ENCODE results near the gene TIPARP. TPM values are rescaled to one million over a fixed set of nuclear protein-coding genes. Genes with fewer than 3 reads are reported as not detected.

Gene TIPARP
- total and polyA plus RNA-seq, 2 experiments from 2014 or later = 4.5 to 6.9 TPM

DNA sequence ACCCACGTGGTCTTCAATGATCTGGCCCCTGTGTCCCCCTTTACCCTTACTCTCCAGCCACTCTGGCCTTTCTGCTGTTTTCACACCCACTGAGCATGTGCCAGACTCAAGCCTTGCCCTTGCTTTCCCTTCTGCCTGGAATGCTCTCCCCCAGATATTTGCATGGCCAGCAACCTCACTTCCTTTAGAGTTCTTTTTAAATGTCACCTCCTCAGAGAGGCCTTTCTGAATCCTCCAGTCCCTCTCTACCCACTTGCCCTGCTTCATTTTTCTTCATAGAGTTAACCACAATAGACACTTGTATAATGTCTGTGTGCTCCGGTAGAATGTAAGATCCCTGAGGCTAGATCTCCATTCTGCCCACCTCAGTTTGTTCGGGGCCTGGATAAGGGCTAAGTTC, 39.4 kb upstream of the TIPARP start:
- Mint-ChIP-seq H3K36me3 (ENCODE audit: low read depth) (no peaks in the 10 kb centered on the region), H3K4me3 (no peak overlapping the region), H3K9me3 (no peaks in the 10 kb centered on the region), H3K27me3 (ENCODE audit: insufficient read depth, low read depth, poor library complexity) (no peaks in the 10 kb centered on the region), H3K27ac (no peak overlapping the region), H3K4me1 (peaks cover 7% of the 10 kb centered on the region; the same call in 2 of the 3 replicates)
- Histone ChIP-seq H4K20me1 (replicated peaks; ENCODE audit: insufficient read depth) (no peaks in the 10 kb centered on the region), H3K27ac (ENCODE audit: low read depth) (no peak overlapping the region), H3K9me2 (ENCODE audit: insufficient read depth) (no peaks in the 10 kb centered on the region; the same call in 1 of the 2 replicates), H3K36me3 (ENCODE audit: insufficient read depth) (no peaks in the 10 kb centered on the region), H3K79me2 (replicated peaks; ENCODE audit: insufficient read depth) (no peaks in the 10 kb centered on the region), H3K27me3 (ENCODE audit: insufficient read depth) (no peaks in the 10 kb centered on the region), H3K4me3 (no peak overlapping the region), H3K4me2 (no peak overlapping the region), H2AFZ (0 out of 2 replicates have a peak overlapping the region, but pooled peaks have one; percentile 23), H3F3A (replicated peaks; ENCODE audit: low read depth) (no peaks in the 10 kb centered on the region), H3K4me1 (ENCODE audit: insufficient read depth) (peaks cover 5% of the 10 kb centered on the region)
- DNase-seq (ENCODE audit: low spot score) (no peak), ATAC-seq (no peak)
- TF ChIP-seq NANOG (IDR thresholded peaks at IDR 0.05; ENCODE audit: borderline replicate concordance) = no peak
- TF ChIP-seq POLR2AphosphoS5 (IDR thresholded peaks at IDR 0.05; ENCODE audit: low read depth) = no peak
- TF ChIP-seq, protein P1, sequence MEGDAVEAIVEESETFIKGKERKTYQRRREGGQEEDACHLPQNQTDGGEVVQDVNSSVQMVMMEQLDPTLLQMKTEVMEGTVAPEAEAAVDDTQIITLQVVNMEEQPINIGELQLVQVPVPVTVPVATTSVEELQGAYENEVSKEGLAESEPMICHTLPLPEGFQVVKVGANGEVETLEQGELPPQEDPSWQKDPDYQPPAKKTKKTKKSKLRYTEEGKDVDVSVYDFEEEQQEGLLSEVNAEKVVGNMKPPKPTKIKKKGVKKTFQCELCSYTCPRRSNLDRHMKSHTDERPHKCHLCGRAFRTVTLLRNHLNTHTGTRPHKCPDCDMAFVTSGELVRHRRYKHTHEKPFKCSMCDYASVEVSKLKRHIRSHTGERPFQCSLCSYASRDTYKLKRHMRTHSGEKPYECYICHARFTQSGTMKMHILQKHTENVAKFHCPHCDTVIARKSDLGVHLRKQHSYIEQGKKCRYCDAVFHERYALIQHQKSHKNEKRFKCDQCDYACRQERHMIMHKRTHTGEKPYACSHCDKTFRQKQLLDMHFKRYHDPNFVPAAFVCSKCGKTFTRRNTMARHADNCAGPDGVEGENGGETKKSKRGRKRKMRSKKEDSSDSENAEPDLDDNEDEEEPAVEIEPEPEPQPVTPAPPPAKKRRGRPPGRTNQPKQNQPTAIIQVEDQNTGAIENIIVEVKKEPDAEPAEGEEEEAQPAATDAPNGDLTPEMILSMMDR (conservative IDR thresholded peaks at IDR 0.05; ENCODE audit: low read depth in 2 of 2) = no peak
- TF ChIP-seq ZNF331 (CRISPR knock-in tag; IDR thresholded peaks at IDR 0.05; ENCODE audit: low read depth) = no peak
- no peak for TF ChIP-seq ZNF114 (CRISPR knock-in tag; IDR thresholded peaks at IDR 0.05)
- TF ChIP-seq, protein P2, sequence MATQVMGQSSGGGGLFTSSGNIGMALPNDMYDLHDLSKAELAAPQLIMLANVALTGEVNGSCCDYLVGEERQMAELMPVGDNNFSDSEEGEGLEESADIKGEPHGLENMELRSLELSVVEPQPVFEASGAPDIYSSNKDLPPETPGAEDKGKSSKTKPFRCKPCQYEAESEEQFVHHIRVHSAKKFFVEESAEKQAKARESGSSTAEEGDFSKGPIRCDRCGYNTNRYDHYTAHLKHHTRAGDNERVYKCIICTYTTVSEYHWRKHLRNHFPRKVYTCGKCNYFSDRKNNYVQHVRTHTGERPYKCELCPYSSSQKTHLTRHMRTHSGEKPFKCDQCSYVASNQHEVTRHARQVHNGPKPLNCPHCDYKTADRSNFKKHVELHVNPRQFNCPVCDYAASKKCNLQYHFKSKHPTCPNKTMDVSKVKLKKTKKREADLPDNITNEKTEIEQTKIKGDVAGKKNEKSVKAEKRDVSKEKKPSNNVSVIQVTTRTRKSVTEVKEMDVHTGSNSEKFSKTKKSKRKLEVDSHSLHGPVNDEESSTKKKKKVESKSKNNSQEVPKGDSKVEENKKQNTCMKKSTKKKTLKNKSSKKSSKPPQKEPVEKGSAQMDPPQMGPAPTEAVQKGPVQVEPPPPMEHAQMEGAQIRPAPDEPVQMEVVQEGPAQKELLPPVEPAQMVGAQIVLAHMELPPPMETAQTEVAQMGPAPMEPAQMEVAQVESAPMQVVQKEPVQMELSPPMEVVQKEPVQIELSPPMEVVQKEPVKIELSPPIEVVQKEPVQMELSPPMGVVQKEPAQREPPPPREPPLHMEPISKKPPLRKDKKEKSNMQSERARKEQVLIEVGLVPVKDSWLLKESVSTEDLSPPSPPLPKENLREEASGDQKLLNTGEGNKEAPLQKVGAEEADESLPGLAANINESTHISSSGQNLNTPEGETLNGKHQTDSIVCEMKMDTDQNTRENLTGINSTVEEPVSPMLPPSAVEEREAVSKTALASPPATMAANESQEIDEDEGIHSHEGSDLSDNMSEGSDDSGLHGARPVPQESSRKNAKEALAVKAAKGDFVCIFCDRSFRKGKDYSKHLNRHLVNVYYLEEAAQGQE (IDR thresholded peaks at IDR 0.05; ENCODE audit: unreplicated experiment) = no peak
- no peak for TF ChIP-seq CREB1 (CRISPR knock-in tag; IDR thresholded peaks at IDR 0.05; ENCODE audit: low read depth)
- TF ChIP-seq, protein P3, sequence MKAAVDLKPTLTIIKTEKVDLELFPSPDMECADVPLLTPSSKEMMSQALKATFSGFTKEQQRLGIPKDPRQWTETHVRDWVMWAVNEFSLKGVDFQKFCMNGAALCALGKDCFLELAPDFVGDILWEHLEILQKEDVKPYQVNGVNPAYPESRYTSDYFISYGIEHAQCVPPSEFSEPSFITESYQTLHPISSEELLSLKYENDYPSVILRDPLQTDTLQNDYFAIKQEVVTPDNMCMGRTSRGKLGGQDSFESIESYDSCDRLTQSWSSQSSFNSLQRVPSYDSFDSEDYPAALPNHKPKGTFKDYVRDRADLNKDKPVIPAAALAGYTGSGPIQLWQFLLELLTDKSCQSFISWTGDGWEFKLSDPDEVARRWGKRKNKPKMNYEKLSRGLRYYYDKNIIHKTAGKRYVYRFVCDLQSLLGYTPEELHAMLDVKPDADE (IDR thresholded peaks at IDR 0.05) = no peak
- no peak for TF ChIP-seq JUNB (IDR thresholded peaks at IDR 0.05; ENCODE audit: unreplicated experiment)
- TF ChIP-seq, protein P4, sequence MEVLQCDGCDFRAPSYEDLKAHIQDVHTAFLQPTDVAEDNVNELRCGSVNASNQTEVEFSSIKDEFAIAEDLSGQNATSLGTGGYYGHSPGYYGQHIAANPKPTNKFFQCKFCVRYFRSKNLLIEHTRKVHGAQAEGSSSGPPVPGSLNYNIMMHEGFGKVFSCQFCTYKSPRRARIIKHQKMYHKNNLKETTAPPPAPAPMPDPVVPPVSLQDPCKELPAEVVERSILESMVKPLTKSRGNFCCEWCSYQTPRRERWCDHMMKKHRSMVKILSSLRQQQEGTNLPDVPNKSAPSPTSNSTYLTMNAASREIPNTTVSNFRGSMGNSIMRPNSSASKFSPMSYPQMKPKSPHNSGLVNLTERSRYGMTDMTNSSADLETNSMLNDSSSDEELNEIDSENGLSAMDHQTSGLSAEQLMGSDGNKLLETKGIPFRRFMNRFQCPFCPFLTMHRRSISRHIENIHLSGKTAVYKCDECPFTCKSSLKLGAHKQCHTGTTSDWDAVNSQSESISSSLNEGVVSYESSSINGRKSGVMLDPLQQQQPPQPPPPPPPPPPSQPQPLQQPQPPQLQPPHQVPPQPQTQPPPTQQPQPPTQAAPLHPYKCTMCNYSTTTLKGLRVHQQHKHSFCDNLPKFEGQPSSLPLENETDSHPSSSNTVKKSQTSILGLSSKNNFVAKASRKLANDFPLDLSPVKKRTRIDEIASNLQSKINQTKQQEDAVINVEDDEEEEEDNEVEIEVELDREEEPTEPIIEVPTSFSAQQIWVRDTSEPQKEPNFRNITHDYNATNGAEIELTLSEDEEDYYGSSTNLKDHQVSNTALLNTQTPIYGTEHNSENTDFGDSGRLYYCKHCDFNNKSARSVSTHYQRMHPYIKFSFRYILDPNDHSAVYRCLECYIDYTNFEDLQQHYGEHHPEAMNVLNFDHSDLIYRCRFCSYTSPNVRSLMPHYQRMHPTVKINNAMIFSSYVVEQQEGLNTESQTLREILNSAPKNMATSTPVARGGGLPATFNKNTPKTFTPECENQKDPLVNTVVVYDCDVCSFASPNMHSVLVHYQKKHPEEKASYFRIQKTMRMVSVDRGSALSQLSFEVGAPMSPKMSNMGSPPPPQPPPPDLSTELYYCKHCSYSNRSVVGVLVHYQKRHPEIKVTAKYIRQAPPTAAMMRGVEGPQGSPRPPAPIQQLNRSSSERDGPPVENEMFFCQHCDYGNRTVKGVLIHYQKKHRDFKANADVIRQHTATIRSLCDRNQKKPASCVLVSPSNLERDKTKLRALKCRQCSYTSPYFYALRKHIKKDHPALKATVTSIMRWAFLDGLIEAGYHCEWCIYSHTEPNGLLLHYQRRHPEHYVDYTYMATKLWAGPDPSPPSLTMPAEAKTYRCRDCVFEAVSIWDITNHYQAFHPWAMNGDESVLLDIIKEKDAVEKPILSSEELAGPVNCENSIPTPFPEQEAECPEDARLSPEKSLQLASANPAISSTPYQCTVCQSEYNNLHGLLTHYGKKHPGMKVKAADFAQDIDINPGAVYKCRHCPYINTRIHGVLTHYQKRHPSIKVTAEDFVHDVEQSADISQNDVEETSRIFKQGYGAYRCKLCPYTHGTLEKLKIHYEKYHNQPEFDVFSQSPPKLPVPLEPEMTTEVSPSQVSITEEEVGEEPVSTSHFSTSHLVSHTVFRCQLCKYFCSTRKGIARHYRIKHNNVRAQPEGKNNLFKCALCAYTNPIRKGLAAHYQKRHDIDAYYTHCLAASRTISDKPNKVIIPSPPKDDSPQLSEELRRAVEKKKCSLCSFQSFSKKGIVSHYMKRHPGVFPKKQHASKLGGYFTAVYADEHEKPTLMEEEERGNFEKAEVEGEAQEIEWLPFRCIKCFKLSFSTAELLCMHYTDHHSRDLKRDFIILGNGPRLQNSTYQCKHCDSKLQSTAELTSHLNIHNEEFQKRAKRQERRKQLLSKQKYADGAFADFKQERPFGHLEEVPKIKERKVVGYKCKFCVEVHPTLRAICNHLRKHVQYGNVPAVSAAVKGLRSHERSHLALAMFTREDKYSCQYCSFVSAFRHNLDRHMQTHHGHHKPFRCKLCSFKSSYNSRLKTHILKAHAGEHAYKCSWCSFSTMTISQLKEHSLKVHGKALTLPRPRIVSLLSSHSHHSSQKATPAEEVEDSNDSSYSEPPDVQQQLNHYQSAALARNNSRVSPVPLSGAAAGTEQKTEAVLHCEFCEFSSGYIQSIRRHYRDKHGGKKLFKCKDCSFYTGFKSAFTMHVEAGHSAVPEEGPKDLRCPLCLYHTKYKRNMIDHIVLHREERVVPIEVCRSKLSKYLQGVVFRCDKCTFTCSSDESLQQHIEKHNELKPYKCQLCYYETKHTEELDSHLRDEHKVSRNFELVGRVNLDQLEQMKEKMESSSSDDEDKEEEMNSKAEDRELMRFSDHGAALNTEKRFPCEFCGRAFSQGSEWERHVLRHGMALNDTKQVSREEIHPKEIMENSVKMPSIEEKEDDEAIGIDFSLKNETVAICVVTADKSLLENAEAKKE (CRISPR knock-in tag; IDR thresholded peaks at IDR 0.05) = no peak
- no peak for TF ChIP-seq STAT1 (IDR thresholded peaks at IDR 0.05; ENCODE audit: unreplicated experiment)

Measured in GM23338 (cell line).